ENCODE results near the gene YIPF4. TPM values are rescaled to one million over a fixed set of nuclear protein-coding genes. Genes with fewer than 3 reads are reported as not detected.

Gene YIPF4
- total RNA-seq, 4 donors from 2014 or later: 19.5 to 27.3 (median 23.5) TPM

- no peak overlapping the region for H3K27ac ChIP-seq
- intact Hi-C loops (cut with DNase I; ENCODE audit: low total_unique reads) (no loop called here), in situ Hi-C loops (cut with MboI; ENCODE audit: low sequenced_read_pairs in 4 of 4) (no loop called here)
- H3K4me3 ChIP-seq: no peak overlapping the region
- H3K9me3 ChIP-seq: no peaks in the 10 kb centered on the region
- DNase-seq: no peak
- H3K4me1 ChIP-seq: no peaks in the 10 kb centered on the region
- H3K36me3 ChIP-seq: peaks cover 0 to 8% of the 10 kb centered on the region in 2 donors
- ATAC-seq: no peak
- no peak for TF ChIP-seq CTCF (IDR thresholded peaks at IDR 0.05 in 4 of 5, conservative IDR thresholded peaks at IDR 0.05 in 1 of 5)
- H3K27me3 ChIP-seq: no peaks in the 10 kb centered on the region
These were observed 42.4 kb upstream of the YIPF4 start for GRCh38 chr2:32235315-32235714.

GRCh38 chr2:32237488-32237887 is 40.2 kb upstream of the YIPF4 start:
- no peak for TF ChIP-seq CTCF (IDR thresholded peaks at IDR 0.05 in 4 of 5, conservative IDR thresholded peaks at IDR 0.05 in 1 of 5)
- no peak for TF ChIP-seq POLR2A (IDR thresholded peaks at IDR 0.05)
- Histone ChIP-seq H3K9me3 (no peaks in the 10 kb centered on the region), H3K4me1 (no peaks in the 10 kb centered on the region), H3K4me3 (no peak overlapping the region), H3K36me3 (peaks cover 0 to 8% of the 10 kb centered on the region in 2 donors), H3K27ac (no peak overlapping the region), H3K27me3 (no peaks in the 10 kb centered on the region)
- in situ Hi-C loops (cut with MboI; ENCODE audit: low sequenced_read_pairs in 4 of 4): no loop called here
- ATAC-seq: no peak
- no peak for DNase-seq
- intact Hi-C loops (cut with DNase I; ENCODE audit: low total_unique reads): no loop called here

DNA sequence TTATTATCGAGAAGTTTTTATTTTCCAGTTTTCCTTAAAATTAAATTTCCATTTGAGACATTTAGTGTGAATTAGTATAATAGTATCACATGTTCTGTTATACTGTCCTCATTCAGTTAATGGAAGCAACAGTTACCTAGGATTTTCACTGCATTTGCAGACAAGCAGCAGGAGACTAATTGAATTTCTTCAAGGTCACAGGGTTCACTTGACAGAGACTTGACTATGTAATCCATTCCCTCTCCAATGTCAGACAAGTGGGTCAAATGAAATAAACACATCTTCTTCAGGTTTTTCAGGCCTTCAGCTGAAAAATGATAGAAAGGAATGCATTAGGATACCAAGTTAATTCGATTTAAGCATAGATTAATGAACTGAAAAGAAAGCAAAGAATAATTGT is 39.7 kb upstream of the YIPF4 start:
- intact Hi-C loops (cut with DNase I; ENCODE audit: low total_unique reads) (no loop called here), in situ Hi-C loops (cut with MboI; ENCODE audit: low sequenced_read_pairs in 4 of 4) (no loop called here)
- no peak for TF ChIP-seq POLR2A (IDR thresholded peaks at IDR 0.05)
- TF ChIP-seq CTCF (IDR thresholded peaks at IDR 0.05 in 4 of 5, conservative IDR thresholded peaks at IDR 0.05 in 1 of 5): no peak
- H3K9me3 ChIP-seq: no peaks in the 10 kb centered on the region
- DNase-seq (no peak), ATAC-seq (no peak)
- H3K36me3 ChIP-seq: peaks cover 0 to 8% of the 10 kb centered on the region in 2 donors
- H3K27me3 ChIP-seq: no peaks in the 10 kb centered on the region
- H3K4me3 ChIP-seq: no peak overlapping the region
- H3K4me1 ChIP-seq: no peaks in the 10 kb centered on the region
- H3K27ac ChIP-seq: no peak overlapping the region

- Histone ChIP-seq H3K36me3 (no peaks in the 10 kb centered on the region), H3K27me3 (no peaks in the 10 kb centered on the region), H3K4me1 (no peaks in the 10 kb centered on the region), H3K9me3 (no peaks in the 10 kb centered on the region), H3K4me3 (no peak overlapping the region), H3K27ac (no peak overlapping the region)
- ATAC-seq (no peak), DNase-seq (no peak)
- no peak for TF ChIP-seq POLR2A (IDR thresholded peaks at IDR 0.05)
- no peak for TF ChIP-seq CTCF (IDR thresholded peaks at IDR 0.05 in 4 of 5, conservative IDR thresholded peaks at IDR 0.05 in 1 of 5)
- intact Hi-C loops (cut with DNase I; ENCODE audit: low total_unique reads) (no loop called here), in situ Hi-C loops (cut with MboI; ENCODE audit: low sequenced_read_pairs in 4 of 4) (no loop called here)
These were observed 35.4 kb upstream of the YIPF4 start for GRCh38 chr2:32242331-32242730.

DNA sequence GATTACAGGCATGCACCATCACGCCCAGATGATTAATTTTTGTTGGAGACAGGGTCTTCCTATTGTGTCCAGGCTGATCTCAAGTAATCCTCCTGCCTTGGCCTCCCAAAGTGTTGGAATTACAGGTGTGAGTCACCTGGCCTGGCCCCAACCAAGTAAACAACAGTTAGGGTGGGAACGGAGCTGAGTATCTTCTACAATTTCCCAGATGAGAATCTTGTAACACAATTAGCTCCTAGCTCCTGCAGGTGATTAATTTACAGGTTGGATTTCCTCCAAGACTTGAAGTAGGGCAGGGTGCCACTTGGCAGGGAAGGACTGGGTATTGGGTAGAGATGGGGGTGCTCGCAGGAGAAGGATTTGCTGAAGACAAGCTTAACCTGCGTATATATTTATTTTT is 30.8 kb upstream of the YIPF4 start:
- no peaks in the 10 kb centered on the region for H3K9me3 ChIP-seq
- ATAC-seq: no peak
- no peak overlapping the region for H3K27ac ChIP-seq
- no peaks in the 10 kb centered on the region for H3K4me1 ChIP-seq
- no peak for DNase-seq
- H3K27me3 ChIP-seq: no peaks in the 10 kb centered on the region
- intact Hi-C loops (cut with DNase I; ENCODE audit: low total_unique reads) (no loop called here), in situ Hi-C loops (cut with MboI; ENCODE audit: low sequenced_read_pairs in 4 of 4) (no loop called here)
- H3K36me3 ChIP-seq: no peaks in the 10 kb centered on the region
- H3K4me3 ChIP-seq: no peak overlapping the region
- no peak for TF ChIP-seq POLR2A (IDR thresholded peaks at IDR 0.05)
- no peak for TF ChIP-seq CTCF (IDR thresholded peaks at IDR 0.05 in 4 of 5, conservative IDR thresholded peaks at IDR 0.05 in 1 of 5)

All from gastrocnemius medialis (tissue), 4 donors.